Pons (tissue), 1 donor: ENCODE data around the gene CD8B2.
"Not testable (repeated sequence)": the region's sequence is repeated elsewhere in the genome, so short reads cannot be mapped to it uniquely, and the experiment has no call there.

Experiments
- DNase-seq: peaks from one replicate; pipeline ENCODE4 v3.0.0-alpha.2; 2016; ENCODE audit warnings: low spot score

CD8B2 gene

DNA sequence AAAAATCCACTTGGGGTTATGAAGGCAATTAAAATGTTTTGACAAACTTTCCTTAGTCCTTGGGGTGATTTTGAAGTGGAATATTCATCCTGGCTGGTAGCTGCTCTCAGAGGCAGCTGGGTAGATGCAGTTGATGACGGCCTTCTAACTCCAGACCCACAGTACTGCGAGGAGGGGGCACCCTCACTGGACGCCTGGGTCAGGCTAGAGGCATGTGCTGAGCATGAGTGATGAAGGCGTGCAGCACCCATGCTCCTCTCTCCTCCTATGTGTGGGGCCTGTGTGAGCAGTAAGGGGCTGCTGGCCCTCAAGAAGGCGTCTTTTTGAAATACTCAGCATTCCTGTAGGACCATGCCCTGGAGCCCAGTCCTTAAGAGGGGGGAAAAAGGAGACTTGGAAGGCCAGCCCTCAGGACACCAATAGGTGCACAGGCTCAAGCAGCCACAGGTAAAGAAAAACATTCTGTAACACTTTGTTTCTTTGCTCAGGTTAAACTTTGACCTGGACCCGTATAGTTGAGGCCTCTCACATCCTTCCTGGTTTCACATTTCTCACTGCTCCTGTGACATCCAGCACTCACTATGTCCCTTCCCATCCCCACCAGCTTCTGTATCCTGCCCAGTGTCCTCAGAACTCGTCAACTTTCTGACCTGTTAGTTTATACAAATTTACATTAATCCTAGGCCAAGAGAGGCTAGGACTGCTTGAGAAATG lies 64.4 kb downstream of the CD8B2 start:
- no peak for DNase-seq

DNA sequence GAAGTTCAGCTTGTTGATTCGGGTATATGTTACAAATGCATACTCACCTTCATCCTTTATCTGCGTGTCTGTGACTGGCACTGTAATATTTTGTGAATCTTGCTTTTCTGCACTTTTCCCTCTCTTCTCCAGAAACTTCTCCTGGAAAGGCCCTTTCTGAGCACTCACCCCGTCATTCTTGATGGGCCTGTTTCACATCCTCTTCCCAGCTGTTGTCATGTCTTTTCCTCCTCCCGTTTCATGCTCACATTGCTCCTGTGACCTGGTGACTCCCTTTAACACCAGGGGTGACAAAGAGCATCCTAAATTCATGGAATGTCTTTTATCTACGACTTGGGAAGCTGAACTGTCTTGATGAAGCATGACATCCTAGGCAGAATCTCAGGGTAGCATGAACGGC lies 65.8 kb downstream of the CD8B2 start:
- DNase-seq, result no peak

DNA sequence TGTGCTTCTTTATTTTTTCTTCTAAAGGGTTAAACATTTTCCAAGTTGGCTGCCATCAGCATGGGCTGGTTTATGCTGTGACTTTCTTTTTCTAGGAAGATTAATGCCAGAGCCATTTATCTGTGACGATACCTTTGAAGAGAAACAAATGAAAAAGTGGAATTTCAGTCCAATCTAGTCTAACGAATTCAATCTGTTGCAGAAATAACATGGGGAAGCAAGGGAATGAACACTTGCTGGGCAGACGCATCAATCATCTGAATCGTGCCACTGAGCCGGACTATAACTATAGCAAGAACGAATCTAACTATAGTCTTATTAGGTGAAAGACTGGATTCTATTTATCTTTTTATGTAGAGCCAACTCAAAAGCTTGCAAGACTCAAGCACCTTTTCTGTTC lies 66.2 kb downstream of the CD8B2 start:
- DNase-seq, result no peak

DNA sequence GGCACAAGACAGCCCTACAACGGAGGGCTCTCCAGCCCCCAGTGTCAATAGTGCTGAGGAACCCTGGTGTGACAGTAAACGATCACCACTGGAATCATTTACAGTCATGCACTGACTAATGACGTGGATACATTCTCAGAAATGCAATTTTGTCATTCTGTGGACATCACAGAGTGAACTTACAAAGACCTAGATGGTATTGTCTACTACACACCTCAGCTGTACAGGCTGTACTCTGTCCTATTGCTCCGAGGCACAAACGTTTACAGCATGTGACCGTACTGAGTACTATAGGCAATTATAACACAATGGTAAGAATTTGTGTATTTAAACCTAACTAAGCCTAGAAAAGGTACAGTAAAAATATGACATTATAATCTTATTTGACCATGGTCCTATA lies 67.2 kb downstream of the CD8B2 start:
- no peak for DNase-seq

DNA sequence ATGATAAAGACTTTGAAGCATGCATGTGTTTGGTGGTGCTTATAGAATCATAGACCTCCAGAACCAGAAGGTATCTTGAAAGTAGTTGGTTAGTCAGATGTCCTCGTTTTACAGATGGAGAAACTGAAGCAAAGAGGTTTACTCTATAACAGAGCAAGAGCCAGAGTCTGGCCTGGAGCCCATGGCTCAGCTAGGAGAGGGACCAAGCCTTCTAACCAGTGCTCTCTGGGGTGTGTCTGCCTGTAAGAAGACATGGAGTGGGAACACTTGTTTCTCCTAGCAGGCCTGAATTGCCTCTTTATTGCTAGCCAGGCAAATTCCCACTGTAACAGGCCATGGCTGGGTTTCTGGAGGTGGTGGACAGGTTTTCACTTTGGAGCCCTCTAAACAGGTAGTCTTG lies 67.9 kb downstream of the CD8B2 start:
- DNase-seq, result no peak

DNA sequence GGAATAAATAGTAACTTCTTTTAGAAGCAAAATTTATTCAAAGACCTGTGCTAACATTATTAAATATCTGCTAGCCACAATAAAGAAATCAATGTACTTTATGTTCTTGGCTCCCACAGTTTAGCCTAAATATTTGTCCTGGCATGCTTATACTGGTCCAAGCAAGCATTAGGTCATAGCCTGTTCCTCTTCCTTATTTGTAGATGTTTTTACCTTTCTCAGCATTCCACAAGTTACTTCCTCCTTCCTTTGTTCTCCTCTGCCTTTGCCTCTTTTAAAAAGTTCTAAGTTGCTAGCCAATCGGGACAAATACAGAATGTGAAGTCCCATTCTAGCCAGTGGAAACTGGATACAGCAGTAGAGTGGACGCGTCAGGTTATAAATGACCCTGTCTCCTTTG lies 72.6 kb downstream of the CD8B2 start:
- not testable (repeated sequence) for DNase-seq

DNA sequence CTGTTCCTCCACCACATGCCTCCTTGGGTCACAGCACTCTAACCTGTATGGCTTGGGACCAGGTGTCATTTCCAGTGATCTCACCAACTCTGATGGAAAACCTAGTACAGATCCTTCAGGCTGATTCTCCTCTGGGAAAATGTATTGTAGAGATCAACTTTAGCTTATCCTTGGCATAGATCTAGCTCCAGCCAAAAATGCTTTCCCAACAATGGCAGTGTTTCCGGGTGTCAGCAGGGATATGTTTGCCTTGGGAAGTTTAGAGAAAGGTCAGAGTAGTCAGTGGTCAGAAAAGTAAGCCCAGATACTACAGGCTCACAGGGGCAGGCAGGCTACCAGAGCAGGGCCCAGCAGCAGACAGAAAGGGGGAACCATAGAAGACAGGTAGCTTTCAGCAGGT lies 73.6 kb downstream of the CD8B2 start:
- no peak for DNase-seq

DNA sequence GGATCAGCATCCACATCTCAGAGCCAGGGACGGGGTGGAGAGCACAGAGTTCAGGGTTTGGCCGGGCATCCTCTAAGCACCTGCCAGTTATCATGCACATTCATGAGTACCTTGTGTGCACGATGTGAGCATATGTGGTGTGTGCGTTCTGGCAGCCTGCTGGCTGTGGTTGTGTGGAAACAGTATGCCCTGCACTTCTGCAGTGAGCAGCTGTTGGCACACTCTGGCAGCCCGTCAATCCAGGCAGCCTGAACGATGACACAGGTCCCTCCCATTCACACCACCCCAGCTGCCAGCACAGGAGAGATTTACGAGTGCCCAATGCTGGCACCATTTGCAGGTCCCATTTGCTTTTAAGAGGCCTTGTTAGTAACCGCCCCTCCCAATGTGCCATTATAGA lies 74.2 kb downstream of the CD8B2 start:
- no peak for DNase-seq

DNA sequence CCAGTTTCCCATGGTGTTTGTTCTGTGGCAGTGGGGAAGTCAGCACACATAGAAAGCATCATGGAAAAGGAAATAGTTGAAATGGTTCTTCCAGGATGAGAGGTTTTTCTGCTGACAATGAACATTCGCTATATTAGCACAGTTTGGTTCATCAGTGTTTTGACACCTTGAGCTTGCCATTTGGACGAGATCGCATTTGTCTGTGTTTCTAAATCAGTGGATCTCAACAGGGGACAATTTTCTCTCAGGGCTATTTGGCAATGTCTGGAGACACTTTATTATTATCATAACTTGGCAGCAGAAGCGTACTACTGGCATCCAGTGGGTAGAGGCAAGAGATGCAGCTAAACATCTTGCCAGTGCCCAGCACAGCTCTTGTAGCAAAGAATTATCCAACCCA lies 74.6 kb downstream of the CD8B2 start:
- DNase-seq, result no peak

DNA sequence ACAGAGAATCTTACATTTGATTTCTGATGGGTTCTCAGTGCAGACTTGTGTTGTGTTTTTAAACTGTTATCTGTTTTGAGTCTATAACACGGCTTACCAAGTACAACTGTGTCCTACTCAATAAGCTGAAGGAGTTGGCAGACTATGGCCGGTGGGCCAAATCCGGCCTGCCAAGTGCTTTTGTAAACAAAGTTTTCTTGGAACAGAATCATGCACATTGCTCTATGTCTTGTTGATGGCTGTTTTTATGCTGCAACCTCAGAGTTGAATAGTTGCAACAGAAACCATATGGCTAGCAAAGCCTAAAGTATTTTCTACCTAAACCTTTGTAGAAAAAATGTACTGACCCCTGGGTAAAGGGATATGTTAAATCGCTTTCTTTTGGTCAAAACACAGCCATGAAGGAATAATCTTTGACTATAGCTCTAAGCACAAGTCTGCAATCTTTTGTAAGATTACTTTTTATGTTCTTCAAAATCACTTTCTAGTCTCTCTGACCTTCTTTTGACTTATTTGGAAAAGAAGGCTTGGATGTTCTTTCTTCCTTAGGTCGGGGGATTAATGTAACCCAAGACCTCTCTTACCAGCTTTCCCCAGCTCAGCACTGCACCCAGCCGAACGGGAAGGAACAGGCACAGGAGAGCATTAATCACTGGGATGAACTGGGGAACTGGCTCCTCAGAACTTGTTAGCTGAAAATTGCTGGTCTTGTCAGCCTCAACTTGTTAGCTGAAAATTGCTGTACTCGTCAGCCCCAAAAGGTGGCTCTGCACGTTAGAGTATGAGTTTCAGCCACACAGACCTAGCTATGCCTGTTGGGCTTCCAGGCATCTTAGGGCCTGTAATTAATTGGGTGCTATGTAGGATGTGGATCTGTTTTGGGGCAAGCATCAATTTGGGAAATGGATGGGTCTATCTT lies 75.4 kb downstream of the CD8B2 start:
- no peak for DNase-seq

DNA sequence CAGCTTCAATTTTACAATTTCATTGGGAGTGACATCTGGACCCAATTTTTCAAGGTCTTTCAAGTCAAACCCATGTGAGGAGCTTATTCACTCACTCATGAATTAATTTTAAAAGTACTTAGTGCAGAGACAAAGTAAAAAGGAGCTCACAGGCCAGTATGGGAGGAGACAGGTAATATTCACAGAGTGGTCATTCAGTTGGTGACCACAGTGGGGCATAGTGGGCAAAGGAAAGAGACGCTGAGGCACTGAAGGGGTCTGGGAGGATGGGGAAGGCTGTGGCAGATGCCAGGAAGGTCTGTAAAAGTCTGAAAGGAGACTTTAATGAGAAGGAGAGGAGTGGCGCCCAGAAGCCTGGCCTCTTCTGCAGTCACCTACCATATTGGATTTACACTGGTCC lies 76.0 kb downstream of the CD8B2 start:
- DNase-seq, result no peak

DNA sequence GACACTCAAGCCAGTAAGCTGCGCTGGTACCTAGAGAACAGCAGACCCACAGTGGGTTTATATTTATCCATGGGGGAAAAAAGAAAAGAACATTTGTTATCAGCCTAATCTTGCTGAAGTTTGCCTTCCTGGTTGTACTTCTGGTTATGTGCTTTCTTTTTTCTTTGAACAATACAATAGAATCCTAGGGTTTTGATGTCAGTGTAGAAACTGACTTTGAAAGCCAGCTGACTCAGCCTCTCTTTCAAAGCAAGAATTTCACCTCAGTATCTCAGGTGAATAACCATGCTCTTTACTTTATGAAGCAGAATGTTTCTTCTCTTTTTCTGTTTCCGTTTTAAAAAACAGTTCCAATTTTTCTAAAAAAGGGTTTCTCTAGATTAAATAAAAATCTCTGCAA lies 78.4 kb downstream of the CD8B2 start:
- DNase-seq, result no peak

DNA sequence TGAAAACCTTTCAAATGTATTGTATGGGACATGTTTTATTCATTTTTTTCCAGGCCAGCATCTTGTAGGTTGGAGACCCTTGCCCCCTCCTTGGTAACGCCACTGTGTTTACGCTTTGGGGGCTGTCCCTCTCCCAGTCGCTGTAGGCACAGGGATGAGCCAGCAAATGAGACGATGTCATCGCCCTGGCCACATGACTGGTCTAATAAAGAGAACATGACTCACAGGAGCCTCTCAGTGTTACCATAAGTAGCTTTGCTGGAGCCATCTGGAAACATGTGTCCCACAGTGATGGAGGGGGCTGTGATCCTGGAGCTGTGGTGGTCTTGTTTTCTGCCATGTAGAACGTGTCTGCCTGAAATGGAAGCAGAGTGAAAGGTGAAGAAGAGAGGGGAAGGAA lies 78.9 kb downstream of the CD8B2 start:
- no peak for DNase-seq

DNA sequence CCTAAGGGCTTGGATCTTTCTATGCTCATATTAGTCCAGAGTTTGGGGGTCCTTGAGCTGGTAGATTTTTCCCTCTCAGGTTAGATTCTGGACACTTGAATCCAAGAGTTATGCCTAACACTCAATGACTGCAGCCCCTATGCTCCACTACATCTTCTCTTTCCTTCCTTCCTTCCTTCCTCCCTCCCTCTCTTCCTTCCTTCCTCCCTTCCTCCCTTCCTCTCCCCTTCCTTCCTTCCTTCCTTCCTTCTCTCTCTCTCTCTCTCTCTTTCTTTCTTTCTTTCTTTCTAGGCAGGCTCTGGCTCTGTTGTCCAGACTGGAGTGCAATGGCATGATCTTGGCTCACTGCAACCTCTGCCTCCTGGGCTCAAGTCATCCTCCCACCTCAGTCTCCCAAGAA lies 79.3 kb downstream of the CD8B2 start:
- not testable (repeated sequence) for DNase-seq

DNA sequence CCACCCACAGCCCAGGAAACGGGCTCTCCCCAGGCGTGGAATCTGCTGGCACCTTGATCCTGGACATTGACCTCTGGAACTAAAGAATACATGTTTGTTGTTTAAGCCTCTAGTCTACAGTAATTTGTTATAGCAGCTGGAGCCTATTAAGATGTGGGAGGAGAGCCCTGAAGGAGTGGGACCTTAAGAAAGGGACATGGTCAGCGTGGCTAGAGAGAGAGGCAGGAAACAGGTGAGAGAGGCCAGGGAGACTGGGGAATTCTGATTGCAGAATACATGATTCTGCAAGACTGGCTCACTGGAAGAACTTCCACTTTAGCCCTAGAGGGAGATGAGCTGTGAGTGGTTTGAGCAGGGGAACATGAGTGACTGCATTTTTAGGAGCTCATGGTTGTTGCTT lies 83.2 kb downstream of the CD8B2 start:
- no peak for DNase-seq
